Measurements from ENCODE around the gene ULK1.

- TF ChIP-seq, protein P1, sequence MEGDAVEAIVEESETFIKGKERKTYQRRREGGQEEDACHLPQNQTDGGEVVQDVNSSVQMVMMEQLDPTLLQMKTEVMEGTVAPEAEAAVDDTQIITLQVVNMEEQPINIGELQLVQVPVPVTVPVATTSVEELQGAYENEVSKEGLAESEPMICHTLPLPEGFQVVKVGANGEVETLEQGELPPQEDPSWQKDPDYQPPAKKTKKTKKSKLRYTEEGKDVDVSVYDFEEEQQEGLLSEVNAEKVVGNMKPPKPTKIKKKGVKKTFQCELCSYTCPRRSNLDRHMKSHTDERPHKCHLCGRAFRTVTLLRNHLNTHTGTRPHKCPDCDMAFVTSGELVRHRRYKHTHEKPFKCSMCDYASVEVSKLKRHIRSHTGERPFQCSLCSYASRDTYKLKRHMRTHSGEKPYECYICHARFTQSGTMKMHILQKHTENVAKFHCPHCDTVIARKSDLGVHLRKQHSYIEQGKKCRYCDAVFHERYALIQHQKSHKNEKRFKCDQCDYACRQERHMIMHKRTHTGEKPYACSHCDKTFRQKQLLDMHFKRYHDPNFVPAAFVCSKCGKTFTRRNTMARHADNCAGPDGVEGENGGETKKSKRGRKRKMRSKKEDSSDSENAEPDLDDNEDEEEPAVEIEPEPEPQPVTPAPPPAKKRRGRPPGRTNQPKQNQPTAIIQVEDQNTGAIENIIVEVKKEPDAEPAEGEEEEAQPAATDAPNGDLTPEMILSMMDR (IDR thresholded peaks at IDR 0.05) = no peak
- no peak for TF ChIP-seq POLR2A (IDR thresholded peaks at IDR 0.05)
Observed at GRCh38 chr12:131883521-131883900, 10.9 kb upstream of the ULK1 start.

All from adrenal gland (tissue), 5 donors.